PC-3 (cell line): ENCODE results near the gene PLEKHG4. TPM values are rescaled to one million over a fixed set of nuclear protein-coding genes. Genes with fewer than 3 reads are reported as not detected.

Source experiments
- ATAC-seq: fragments of 200-7000 bp; cut with Tn5 transposase; 2 replicates; pipeline ENCODE4 v1.9.1; 2020; ENCODE audit warnings: mild to moderate bottlenecking, moderate library complexity
- BruUV-seq: library from RNA; stranded (reverse); fragments of 400-500 nt; replicated peaks from 2 replicates; lab custom pipeline; 2021; lab: Mats Ljungman, UMichigan
- CTCF ChIA-PET: fragments of 300-600 bp; sonication (Branson Sonifier 250); formaldehyde crosslinking; loops from one replicate; lab custom pipeline; 2022; ENCODE audit warnings: antibody characterized with exemption; lab: Charles Lee
- POLR2A ChIA-PET: fragments of 300-600 bp; sonication (Branson Sonifier 250); formaldehyde crosslinking; loops from one replicate; lab custom pipeline; 2022; ENCODE audit warnings: antibody characterized with exemption; ENCODE audit not compliant: unreplicated experiment; lab: Charles Lee
- DNase-seq: peaks from one replicate; pipeline ENCODE4 v3.0.0-alpha.2; 2015
- H2AFZ ChIP-seq: fragments of 300-600 bp; sonication (generic); 2 replicates; pipeline ENCODE4 v1.6.0; 2016; ENCODE audit warnings: antibody characterized with exemption, low read length
- H3F3A ChIP-seq: fragments of 300-600 bp; sonication (generic); one replicate; pipeline ENCODE4 v1.6.0; 2017; ENCODE audit warnings: antibody characterized with exemption, low read length, control low read depth, mild to moderate bottlenecking; ENCODE audit not compliant: unreplicated experiment
- H3K27ac ChIP-seq: fragments of 300-600 bp; sonication (generic); 2 replicates; pipeline ENCODE4 v1.5.1; 2016; ENCODE audit warnings: mild to moderate bottlenecking, low read length
- H3K27me3 ChIP-seq: fragments of 300-600 bp; sonication (generic); 2 replicates; pipeline ENCODE4 v1.6.1; 2016; ENCODE audit warnings: low read length, mixed read lengths
- H3K36me3 ChIP-seq: fragments of 300-600 bp; sonication (generic); 2 replicates; pipeline ENCODE4 v1.6.1; 2016; ENCODE audit warnings: low read depth, mixed run types, low read length, mixed read lengths
- H3K4me1 ChIP-seq: fragments of 300-600 bp; sonication (generic); 2 replicates; pipeline ENCODE4 v1.5.1; 2016; ENCODE audit warnings: low read length; ENCODE audit not compliant: insufficient read depth
- H3K4me2 ChIP-seq: fragments of 300-600 bp; sonication (generic); 2 replicates; pipeline ENCODE4 v1.6.0; 2016; ENCODE audit warnings: low read length
- H3K4me3 ChIP-seq: fragments of 300-600 bp; sonication (generic); 2 replicates; pipeline ENCODE4 v1.5.1; 2016; ENCODE audit warnings: mild to moderate bottlenecking, low read length, mixed read lengths
- H3K79me2 ChIP-seq: fragments of 300-600 bp; sonication (generic); 2 replicates; pipeline ENCODE4 v1.6.1; 2017; ENCODE audit warnings: low read length, mixed read lengths
- H3K9ac ChIP-seq: fragments of 300-600 bp; sonication (generic); 2 replicates; pipeline ENCODE4 v1.6.0; 2016; ENCODE audit warnings: mild to moderate bottlenecking, low read length
- H3K9me2 ChIP-seq: fragments of 300-600 bp; sonication (generic); replicated peaks from 2 replicates; pipeline ENCODE4 v1.6.1; 2016; ENCODE audit warnings: mixed run types, low read length, mixed read lengths
- H3K9me3 ChIP-seq: fragments of 300-600 bp; sonication (generic); 2 replicates; pipeline ENCODE4 v1.6.1; 2016; ENCODE audit warnings: low read length, mixed read lengths
- H4K20me1 ChIP-seq: fragments of 300-600 bp; sonication (generic); 2 replicates; pipeline ENCODE4 v1.6.1; 2016; ENCODE audit warnings: low read length, mixed read lengths
- CTCF ChIP-seq: fragments of 300-600 bp; sonication (generic); conservative IDR thresholded peaks from 2 replicates; pipeline ENCODE4 v1.5.1; 2017; ENCODE audit warnings: antibody characterized with exemption, low read depth, mild to moderate bottlenecking, low read length
- EZH2 ChIP-seq: fragments of 300-600 bp; sonication (generic); IDR thresholded peaks from one replicate; pipeline ENCODE4 v1.6.1; 2017; ENCODE audit warnings: antibody characterized with exemption, mild to moderate bottlenecking, low read length; ENCODE audit not compliant: unreplicated experiment
- EZH2phosphoT487 ChIP-seq: fragments of 300-600 bp; sonication (generic); IDR thresholded peaks from 2 replicates; pipeline ENCODE4 v1.6.1; 2018; ENCODE audit warnings: mild to moderate bottlenecking, antibody characterized with exemption, low read length, borderline replicate concordance
- intact Hi-C: fragments of 100-400 bp; cut with micrococcal nuclease; formaldehyde crosslinking; loops from 2 replicates; pipeline ENCODE4 v1.9.0; 2023
- total RNA-seq: library from RNA; depleted of rRNA; stranded (reverse); fragments of >200 nt; gene quantifications from 2 replicates; pipeline ENCODE4 v1.2.3, GENCODE V29; 2014

Gene PLEKHG4
- total RNA-seq, 1 experiment from 2014 or later: 8.9 TPM

DNA sequence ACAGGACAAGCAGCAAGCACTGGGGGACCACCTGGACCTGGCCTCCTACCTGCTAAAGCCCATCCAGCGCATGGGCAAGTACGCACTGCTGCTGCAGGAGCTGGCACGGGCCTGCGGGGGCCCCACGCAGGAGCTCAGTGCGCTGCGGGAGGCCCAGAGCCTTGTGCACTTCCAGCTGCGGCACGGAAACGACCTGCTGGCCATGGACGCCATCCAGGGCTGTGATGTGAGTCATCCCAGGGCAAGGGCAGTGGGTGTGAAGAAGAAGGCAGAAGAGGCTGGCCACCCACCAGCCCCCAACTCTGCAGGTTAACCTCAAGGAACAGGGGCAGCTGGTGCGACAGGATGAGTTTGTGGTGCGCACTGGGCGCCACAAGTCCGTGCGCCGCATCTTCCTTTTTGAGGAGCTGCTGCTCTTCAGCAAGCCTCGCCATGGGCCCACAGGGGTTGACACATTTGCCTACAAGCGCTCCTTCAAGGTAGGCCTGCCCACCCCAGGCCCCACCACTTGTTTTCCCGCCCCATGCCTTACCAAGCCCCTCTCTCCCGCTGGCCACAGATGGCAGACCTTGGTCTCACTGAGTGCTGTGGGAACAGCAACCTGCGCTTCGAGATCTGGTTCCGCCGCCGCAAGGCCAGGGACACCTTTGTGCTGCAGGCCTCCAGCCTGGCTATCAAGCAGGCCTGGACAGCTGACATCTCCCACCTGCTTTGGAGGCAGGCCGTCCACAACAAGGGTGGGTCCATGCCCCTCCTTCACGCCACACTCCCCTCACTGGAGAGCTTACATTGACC is 7.3 kb downstream of the PLEKHG4 start:
- no peaks in the 10 kb centered on the region for H3K79me2 ChIP-seq
- no peak overlapping the region for H2AFZ ChIP-seq
- no TSS peak for BruUV-seq
- no peak overlapping the region for H3K4me3 ChIP-seq
- H3F3A ChIP-seq: no peaks in the 10 kb centered on the region
- H3K9me3 ChIP-seq: no peaks in the 10 kb centered on the region
- intact Hi-C loops: no loop called here
- H4K20me1 ChIP-seq: no peaks in the 10 kb centered on the region
- ATAC-seq (no peak), DNase-seq (no peak)
- H3K27ac ChIP-seq: no peak overlapping the region
- ChIA-PET POLR2A (no interaction called here), CTCF (no interaction called here)
- H3K9me2 ChIP-seq: no peaks in the 10 kb centered on the region
- no peak overlapping the region for H3K4me2 ChIP-seq
- H3K36me3 ChIP-seq: no peaks in the 10 kb centered on the region
- no peaks in the 10 kb centered on the region for H3K27me3 ChIP-seq
- no peak for TF ChIP-seq CTCF
- no peak for TF ChIP-seq EZH2phosphoT487
- TF ChIP-seq EZH2: no peak
- no peak overlapping the region for H3K9ac ChIP-seq
- no peaks in the 10 kb centered on the region for H3K4me1 ChIP-seq

- Histone ChIP-seq H4K20me1 (no peaks in the 10 kb centered on the region), H3K9me3 (no peaks in the 10 kb centered on the region), H3K27ac (no peak overlapping the region), H3K4me1 (no peaks in the 10 kb centered on the region), H3K9ac (no peak overlapping the region), H2AFZ (no peak overlapping the region), H3K36me3 (no peaks in the 10 kb centered on the region), H3K9me2 (no peaks in the 10 kb centered on the region), H3K4me3 (no peak overlapping the region), H3F3A (no peaks in the 10 kb centered on the region), H3K79me2 (no peaks in the 10 kb centered on the region), H3K27me3 (no peaks in the 10 kb centered on the region), H3K4me2 (no peak overlapping the region)
- ChIA-PET CTCF (no interaction called here), POLR2A (no interaction called here)
- no peak for ATAC-seq
- no peak for DNase-seq
- no TSS peak for BruUV-seq
- TF ChIP-seq EZH2phosphoT487: no peak
- TF ChIP-seq CTCF: no peak
- no peak for TF ChIP-seq EZH2
- intact Hi-C loops: no loop called here
These were observed 8.6 kb downstream of the PLEKHG4 start for GRCh38 chr16:67287960-67288359.

GRCh38 chr16:67291461-67291860 is 12.1 kb downstream of the PLEKHG4 start:
- no peaks in the 10 kb centered on the region for H3K79me2 ChIP-seq
- H3K9me2 ChIP-seq: no peaks in the 10 kb centered on the region
- H3K27ac ChIP-seq: no peak overlapping the region
- ChIA-PET CTCF (no interaction called here), POLR2A (no interaction called here)
- no peaks in the 10 kb centered on the region for H3K9me3 ChIP-seq
- ATAC-seq (no peak), DNase-seq (no peak)
- TF ChIP-seq CTCF (no peak), EZH2 (no peak), EZH2phosphoT487 (no peak)
- no peak overlapping the region for H3K4me3 ChIP-seq
- H2AFZ ChIP-seq: no peak overlapping the region
- no peaks in the 10 kb centered on the region for H3F3A ChIP-seq
- peaks cover 6% of the 10 kb centered on the region for H3K4me1 ChIP-seq
- H3K36me3 ChIP-seq: no peaks in the 10 kb centered on the region
- no peaks in the 10 kb centered on the region for H3K27me3 ChIP-seq
- H3K4me2 ChIP-seq: no peak overlapping the region
- H3K9ac ChIP-seq: no peak overlapping the region
- H4K20me1 ChIP-seq: no peaks in the 10 kb centered on the region
- intact Hi-C loops: no loop called here
- no TSS peak for BruUV-seq
